B cell (primary cell): ENCODE data around the gene FAIM2. TPM values are rescaled to one million over a fixed set of nuclear protein-coding genes. Genes with fewer than 3 reads are reported as not detected.

Source experiments
- ATAC-seq: fragments of 200-7000 bp; cut with Tn5 transposase; one replicate; pipeline ENCODE4 v1.10.0; 2021; ENCODE audit warnings: low read depth, mild to moderate bottlenecking, moderate number of reproducible peaks, moderate library complexity
- CTCF ChIA-PET: fragments of 350-600 bp; sonication (Branson Sonifier 250); formaldehyde crosslinking; loops from one replicate; lab custom pipeline; 2021; ENCODE audit warnings: antibody characterized with exemption, inconsistent platforms; lab: Charles Lee
- POLR2A ChIA-PET: fragments of 350-600 bp; sonication (Branson Sonifier 250); formaldehyde crosslinking; loops from one replicate; lab custom pipeline; 2021; ENCODE audit warnings: antibody characterized with exemption; lab: Charles Lee
- DNase-seq: peaks from one replicate; pipeline ENCODE4 v3.0.0; 2013
- H2AFZ ChIP-seq: 2 replicates; pipeline ENCODE4 v1.6.1; 2012; ENCODE audit warnings: mild to moderate bottlenecking, low read depth, low read length; ENCODE audit not compliant: insufficient read depth, poor library complexity, severe bottlenecking
- H3K27ac ChIP-seq, 2 donors: 1 replicate in 1 of 2; 2 replicates in 1 of 2; pipeline ENCODE4 v1.5.1; 2012 to 2013; ENCODE audit warnings: low read length in 2 of 2, mild to moderate bottlenecking in 2 of 2, moderate library complexity in 1 of 2
- H3K27me3 ChIP-seq, 4 experiments: fragments of 200-600 bp in 1 of 4; sonication (generic) in 1 of 4; replicated peaks in 1 of 4; 1 replicate in 2 of 4; 2 replicates in 2 of 4; pipeline versions ENCODE4 v1.6.1 to v1.7.0; 2013 to 2016; ENCODE audit warnings: low read length in 3 of 4, mild to moderate bottlenecking in 2 of 4, mixed read lengths in 1 of 4, moderate library complexity in 1 of 4; ENCODE audit not compliant: insufficient read depth in 4 of 4, control insufficient read depth in 3 of 4; ENCODE audit errors: control extremely low read depth in 1 of 4
- H3K36me3 ChIP-seq, 2 experiments: replicated peaks in 1 of 2; 1 replicate in 1 of 2; 2 replicates in 1 of 2; pipeline versions ENCODE4 v1.6.1 to v1.7.1; 2013; ENCODE audit warnings: low read length in 1 of 2; ENCODE audit not compliant: insufficient read depth in 2 of 2, control insufficient read depth in 1 of 2; ENCODE audit errors: control extremely low read depth in 1 of 2, extremely low read depth in 1 of 2
- H3K4me1 ChIP-seq, 2 donors: fragments of 200-600 bp in 1 of 2; sonication (generic) in 1 of 2; 1 replicate in 1 of 2; 2 replicates in 1 of 2; pipeline versions ENCODE4 v1.5.1 to v1.6.1; 2013 to 2017; ENCODE audit warnings: low read length in 2 of 2; ENCODE audit not compliant: control insufficient read depth in 2 of 2, insufficient read depth in 2 of 2
- H3K4me2 ChIP-seq: replicated peaks from 2 replicates; pipeline ENCODE3; 2012; ENCODE audit warnings: mild to moderate bottlenecking, low read depth, low read length; ENCODE audit not compliant: poor library complexity, severe bottlenecking
- H3K4me3 ChIP-seq, 5 experiments: fragments of 200-600 bp in 1 of 5; sonication (generic) in 1 of 5; 1 replicate in 3 of 5; 2 replicates in 2 of 5; pipeline versions ENCODE4 v1.5.1 to v1.7.0; 2011 to 2016; ENCODE audit warnings: low read length in 4 of 5, mild to moderate bottlenecking in 4 of 5, low read depth in 2 of 5, control low read depth in 1 of 5, moderate library complexity in 1 of 5; ENCODE audit not compliant: insufficient read depth in 1 of 5; ENCODE audit errors: control extremely low read depth in 1 of 5, extremely low read depth in 1 of 5
- H3K79me2 ChIP-seq: fragments of 200-600 bp; sonication (generic); one replicate; pipeline ENCODE4 v1.6.0; 2016; ENCODE audit warnings: low read length; ENCODE audit not compliant: control insufficient read depth, insufficient read depth
- H3K9ac ChIP-seq: fragments of 200-600 bp; sonication (generic); 2 replicates; pipeline ENCODE4 v1.6.1; 2017; ENCODE audit warnings: mild to moderate bottlenecking, low read length, moderate library complexity
- H3K9me3 ChIP-seq, 3 donors: one replicate each; pipeline versions ENCODE4 v1.6.1 to v1.7.1; 2013; ENCODE audit warnings: low read length in 2 of 3; ENCODE audit not compliant: control insufficient read depth in 2 of 3, insufficient read depth in 1 of 3; ENCODE audit errors: control extremely low read depth in 1 of 3
- H4K20me1 ChIP-seq: 2 replicates; pipeline ENCODE4 v1.6.0; 2012; ENCODE audit warnings: mild to moderate bottlenecking, low read length; ENCODE audit not compliant: insufficient read depth, control insufficient read depth, poor library complexity, severe bottlenecking
- H3K27ac Mint-ChIP-seq: one replicate; pipeline ENCODE4 v1.8.0; 2021; ENCODE audit warnings: mixed read lengths
- H3K27me3 Mint-ChIP-seq: one replicate; pipeline ENCODE4 v1.8.0; 2021; ENCODE audit warnings: mixed read lengths
- H3K4me1 Mint-ChIP-seq: one replicate; pipeline ENCODE4 v1.8.0; 2021; ENCODE audit warnings: mixed read lengths
- H3K4me3 Mint-ChIP-seq: one replicate; pipeline ENCODE4 v1.8.0; 2021; ENCODE audit warnings: mixed read lengths
- H3K9me3 Mint-ChIP-seq: one replicate; pipeline ENCODE4 v1.8.0; 2022; ENCODE audit warnings: mixed read lengths; ENCODE audit not compliant: insufficient read depth
- CTCF ChIP-seq: fragments of 200-600 bp; IDR thresholded peaks from one replicate; pipeline ENCODE4 v1.8.0; 2022; ENCODE audit warnings: antibody characterized with exemption, mild to moderate bottlenecking
- EZH2 ChIP-seq: IDR thresholded peaks from 2 replicates; pipeline ENCODE4 v1.6.1; 2012; ENCODE audit warnings: borderline replicate concordance, low read depth, mild to moderate bottlenecking, moderate library complexity, low read length; ENCODE audit not compliant: insufficient read depth, poor library complexity, severe bottlenecking
- WGBS: methylation state at CpG from one replicate; pipeline ENCODE4 v1.1.5; 2013; ENCODE audit warnings: missing lambda C conversion rate; ENCODE audit not compliant: insufficient coverage; 5-methylcytosine and 5-hydroxymethylcytosine counted together
- intact Hi-C: fragments of 100-400 bp; cut with micrococcal nuclease; formaldehyde crosslinking; loops from one replicate; pipeline ENCODE4 v1.10.0; 2022
- polyA plus RNA-seq: library from polyadenylated mRNA; depleted of rRNA; stranded (reverse); fragments of >200 nt; gene quantifications from 2 replicates; pipeline ENCODE4 v1.2.3, GENCODE V29; 2012
- total RNA-seq, 2 donors: library from RNA; stranded (reverse); fragments of 120-200 nt in 1 of 2; gene quantifications; 1 replicate in 1 of 2; 2 replicates in 1 of 2; pipeline versions ENCODE4 v1.2.3 to v1.2.4, GENCODE V29; 2013 to 2022

Gene FAIM2
- total and polyA plus RNA-seq, 2 donors (not counting 1 experiment from before 2014, with no cell fraction given) = not detected

GRCh38 chr12:49854976-49855375 lies 48.7 kb downstream of the FAIM2 start:
- Histone ChIP-seq H4K20me1 (no peaks in the 10 kb centered on the region), H3K9ac (no peak overlapping the region), H3K4me3 (no peak overlapping the region), H3K27me3 (peaks cover 0 to 2% (median 0%) of the 10 kb centered on the region in 4 experiments), H2AFZ (no peak overlapping the region), H3K4me1 (no peaks in the 10 kb centered on the region), H3K79me2 (no peaks in the 10 kb centered on the region), H3K4me2 (no peak overlapping the region), H3K27ac (no peak overlapping the region), H3K36me3 (no peaks in the 10 kb centered on the region), H3K9me3 (peaks cover 0 to 4% (median 0%) of the 10 kb centered on the region in 3 donors)
- Mint-ChIP-seq H3K4me3 (no peak overlapping the region), H3K27me3 (peaks cover 42% of the 10 kb centered on the region), H3K9me3 (no peaks in the 10 kb centered on the region), H3K4me1 (no peaks in the 10 kb centered on the region), H3K27ac (no peak overlapping the region)
- TF ChIP-seq CTCF (no peak), EZH2 (no peak)
- 100% methylated on average over 3 of the region's 4 CpGs for WGBS
- DNase-seq (no peak), ATAC-seq (no peak)
- ChIA-PET POLR2A (no interaction called here), CTCF (interaction anchor here (1.2 to 3.4 kb wide), 2 partner anchors 12 to 90 kb away, joined by 3 to 14 read pairs; no protein-coding TSS in a partner anchor)
- intact Hi-C loops = no loop called here

- H3K9me3 ChIP-seq = peaks cover 0 to 4% (median 0%) of the 10 kb centered on the region in 3 donors
- CTCF ChIA-PET = no interaction called here
- H3K27ac ChIP-seq = no peak overlapping the region
- peaks cover 0 to 8% (median under 1%) of the 10 kb centered on the region in 4 experiments for H3K27me3 ChIP-seq
- no peaks in the 10 kb centered on the region for H3K4me1 ChIP-seq
- Mint-ChIP-seq H3K4me3 (no peak overlapping the region), H3K9me3 (no peaks in the 10 kb centered on the region), H3K4me1 (no peaks in the 10 kb centered on the region), H3K27ac (no peak overlapping the region), H3K27me3 (peaks cover 41% of the 10 kb centered on the region)
- H3K79me2 ChIP-seq = no peaks in the 10 kb centered on the region
- H2AFZ ChIP-seq = no peak overlapping the region
- no peaks in the 10 kb centered on the region for H3K36me3 ChIP-seq
- POLR2A ChIA-PET = no interaction called here
- H3K9ac ChIP-seq = no peak overlapping the region
- intact Hi-C loops = no loop called here
- no peaks in the 10 kb centered on the region for H4K20me1 ChIP-seq
- TF ChIP-seq CTCF (no peak), EZH2 (no peak)
- no peak for DNase-seq
- no peak overlapping the region for H3K4me2 ChIP-seq
- 100% methylated on average over 2 of the region's 2 CpGs for WGBS
- ATAC-seq = no peak
- H3K4me3 ChIP-seq = no peak overlapping the region
Observed at GRCh38 chr12:49853671-49854070, 50.0 kb downstream of the FAIM2 start.
